HG03196 (cell line): ENCODE results near the gene ZNF385B.
"Not testable (repeated sequence)": the region's sequence is repeated elsewhere in the genome, so short reads cannot be mapped to it uniquely, and the experiment has no call there.

Experiments used
- ATAC-seq: cut with Tn5 transposase; IDR thresholded peaks from one replicate; pipeline ENCODE4 v1.9.1; 2021; ENCODE audit not compliant: unreplicated experiment

Gene ZNF385B

DNA sequence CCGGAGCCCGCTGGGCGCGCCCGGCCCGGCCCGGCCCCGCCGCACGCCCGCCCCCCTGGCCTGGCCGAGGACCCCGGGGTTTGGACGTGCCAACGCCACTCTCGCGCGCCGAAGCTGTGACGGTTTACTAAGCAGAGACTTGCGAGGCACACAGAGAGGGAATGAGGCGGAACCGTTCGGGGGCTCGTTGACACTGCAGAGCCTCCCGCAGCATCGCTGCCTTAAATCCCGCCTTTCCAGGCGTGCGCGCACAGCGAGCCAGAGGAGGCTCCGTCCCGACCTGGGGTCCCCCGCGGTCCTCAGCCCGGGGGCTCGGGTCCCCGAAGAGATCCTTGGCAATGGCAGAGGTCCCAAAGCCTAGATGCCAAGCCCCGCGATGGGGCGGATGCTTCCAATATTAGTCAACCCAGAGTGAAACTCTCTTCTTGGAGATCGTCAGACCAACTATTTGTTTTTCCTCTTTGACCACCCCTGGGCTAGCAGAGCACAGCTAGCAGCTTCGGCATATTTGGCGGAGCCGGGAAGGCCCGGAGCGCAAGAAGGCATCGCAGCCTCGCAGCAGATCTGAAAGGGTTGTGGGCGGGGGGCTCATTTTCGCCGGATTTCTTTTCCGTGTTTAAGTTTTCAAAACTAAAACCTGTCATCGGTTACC is at the start of gene ZNF385B:
Gene ZNF385B, minus strand, starts transcription at position 197 of the 652 bp plus-strand sequence.
- ATAC-seq, result peak; percentile 24

DNA sequence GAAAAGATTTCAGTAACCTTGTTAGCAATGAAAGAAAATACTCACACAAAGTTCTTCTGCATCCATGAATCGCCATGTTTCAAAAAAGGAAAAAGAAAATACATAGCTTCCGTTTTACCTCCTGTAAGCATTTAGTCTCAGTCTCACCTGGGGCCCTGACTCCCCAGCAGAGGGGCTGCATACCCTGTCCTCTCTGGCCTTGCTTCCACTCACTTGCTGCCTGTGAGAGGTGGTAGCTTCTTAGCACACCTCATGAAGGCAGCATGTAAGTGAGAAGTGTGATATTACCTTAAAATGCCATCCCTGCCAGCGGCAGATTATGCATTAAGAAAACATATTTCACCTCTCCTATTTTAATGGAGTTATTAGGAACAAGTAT is 49.3 kb upstream of the ZNF385B start:
- no peak for ATAC-seq

DNA sequence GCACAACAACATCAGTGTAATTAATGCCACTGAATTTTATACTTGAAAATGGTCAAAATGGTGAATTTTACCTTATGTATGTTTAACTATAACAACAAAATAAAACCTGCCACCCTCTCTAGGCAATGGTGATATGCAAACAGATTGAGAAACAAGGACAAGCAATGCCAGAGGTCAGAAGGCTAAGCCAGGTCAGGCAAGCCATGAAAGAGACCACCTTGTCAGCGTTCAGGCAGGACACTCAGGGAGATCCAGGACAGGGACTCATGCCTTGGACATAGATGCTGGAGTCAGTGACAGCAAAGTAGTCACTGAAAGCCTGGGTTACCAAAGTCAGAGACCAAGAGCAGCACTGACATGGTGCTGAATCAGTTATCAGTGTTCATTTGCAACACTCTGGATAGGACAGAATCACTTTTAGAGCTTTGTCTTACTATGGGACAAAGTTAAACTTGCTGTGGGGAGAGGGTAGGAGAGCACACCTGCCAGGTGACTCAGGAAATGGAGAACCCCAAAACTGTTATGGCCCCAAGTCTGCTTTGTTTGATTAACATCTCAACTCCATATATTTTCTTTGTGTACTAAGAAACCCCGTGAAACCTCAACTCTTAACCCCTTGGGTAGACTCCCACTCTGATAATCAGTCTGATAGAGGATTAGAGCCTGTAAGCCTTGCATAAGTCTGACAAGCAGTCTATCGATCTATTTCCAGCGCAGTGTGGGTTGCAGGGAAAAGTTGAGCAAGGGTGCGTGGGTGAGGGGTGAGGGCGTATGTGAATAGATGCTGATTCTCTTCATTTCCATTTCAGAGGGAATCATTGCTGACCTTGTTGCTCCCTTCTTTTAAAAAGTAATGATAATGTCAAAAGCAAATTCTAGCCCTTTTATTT is 48.7 kb upstream of the ZNF385B start:
- ATAC-seq, result no peak

DNA sequence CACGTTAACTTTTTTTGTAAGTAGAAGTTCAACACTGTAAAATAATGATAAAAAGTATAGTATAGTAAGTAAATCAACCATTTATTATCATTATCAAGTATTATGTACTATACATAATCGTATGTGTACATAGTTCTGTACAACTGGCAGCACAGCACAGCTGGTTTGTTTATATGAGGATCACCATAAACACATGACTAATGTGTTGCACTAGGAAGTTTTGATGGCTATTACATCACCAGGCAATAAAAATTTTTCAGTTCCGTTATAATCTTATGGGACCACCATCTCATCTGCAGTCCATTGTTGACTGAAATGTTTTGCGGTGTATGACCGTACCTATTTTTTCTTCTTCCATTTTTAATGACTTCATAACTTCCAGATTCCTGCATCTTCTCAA is 39.2 kb upstream of the ZNF385B start:
- no peak for ATAC-seq

DNA sequence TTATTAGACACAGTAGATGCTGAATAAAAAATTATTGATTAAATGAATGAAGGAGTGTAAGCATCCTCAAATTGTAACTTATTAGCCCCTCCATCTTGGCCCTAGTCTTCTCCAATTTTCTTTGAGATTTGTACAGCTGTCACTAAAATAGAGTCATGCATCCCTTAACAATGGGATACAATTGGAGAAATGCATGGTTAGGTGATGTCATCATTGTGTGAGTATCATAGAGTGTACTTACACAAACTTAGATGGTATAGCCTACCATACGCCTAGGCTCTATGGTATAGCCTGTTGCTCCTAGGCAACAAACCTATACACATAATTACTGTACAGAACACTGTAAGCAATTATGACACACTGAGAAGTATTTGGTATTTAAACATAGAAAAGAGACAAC is 38.3 kb upstream of the ZNF385B start:
- no peak for ATAC-seq

DNA sequence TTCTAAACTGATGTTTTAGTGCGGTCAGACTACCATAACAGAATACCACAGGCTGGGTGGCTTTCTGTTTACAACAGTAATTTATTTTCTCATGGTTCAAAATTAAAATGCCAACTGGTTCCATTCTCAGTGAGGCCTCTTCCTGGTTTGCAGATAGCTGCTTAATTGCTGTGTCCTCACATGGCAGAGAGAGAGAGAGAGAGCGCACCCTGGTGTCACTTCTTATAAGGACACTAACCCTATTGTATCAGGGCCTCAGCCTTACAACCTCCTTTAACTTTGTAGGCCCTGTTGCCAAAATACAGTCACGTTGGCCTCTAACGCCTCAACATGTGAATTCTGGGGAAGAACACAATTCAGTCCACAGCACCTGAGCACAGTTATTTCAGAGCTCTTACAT is 37.5 kb upstream of the ZNF385B start:
- no peak for ATAC-seq

DNA sequence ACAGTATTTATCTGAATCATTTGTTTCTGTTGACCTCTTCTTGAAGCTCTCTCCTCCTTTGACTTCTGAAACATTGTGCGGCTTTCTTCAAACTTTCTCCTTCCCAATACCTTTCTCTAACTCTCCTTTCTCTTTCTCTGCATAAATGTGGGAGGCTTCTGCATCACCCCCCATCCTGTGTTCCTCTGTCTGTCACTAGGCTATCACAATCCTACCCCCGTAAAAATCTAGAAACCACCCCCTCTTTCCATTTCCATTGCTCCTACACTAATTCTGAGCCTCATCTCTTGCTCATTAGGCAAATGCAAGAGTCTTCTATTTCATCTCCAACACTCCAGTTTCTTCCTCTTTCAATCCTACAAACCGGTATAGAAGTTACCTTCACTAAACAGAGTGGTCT is 32.2 kb upstream of the ZNF385B start:
- no peak for ATAC-seq

DNA sequence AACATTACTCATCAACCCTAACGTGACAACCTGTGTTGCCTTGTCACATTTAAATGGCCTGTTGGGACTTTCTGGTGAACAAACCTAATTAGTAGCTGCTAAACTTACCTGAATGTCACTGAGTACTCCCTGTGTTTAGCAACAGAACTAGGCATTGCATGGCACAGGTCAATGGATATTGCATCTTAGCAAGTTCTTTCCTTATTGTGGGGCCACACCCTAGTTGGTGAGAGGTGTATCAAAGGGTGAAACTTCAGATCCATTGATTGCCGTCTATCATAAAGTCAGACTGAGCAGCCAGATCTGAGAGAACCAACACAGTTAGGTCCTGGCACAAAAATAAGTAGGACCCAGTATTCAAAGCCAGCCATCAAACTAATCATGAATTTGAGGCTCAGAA is 29.8 kb upstream of the ZNF385B start:
- ATAC-seq, result no peak

DNA sequence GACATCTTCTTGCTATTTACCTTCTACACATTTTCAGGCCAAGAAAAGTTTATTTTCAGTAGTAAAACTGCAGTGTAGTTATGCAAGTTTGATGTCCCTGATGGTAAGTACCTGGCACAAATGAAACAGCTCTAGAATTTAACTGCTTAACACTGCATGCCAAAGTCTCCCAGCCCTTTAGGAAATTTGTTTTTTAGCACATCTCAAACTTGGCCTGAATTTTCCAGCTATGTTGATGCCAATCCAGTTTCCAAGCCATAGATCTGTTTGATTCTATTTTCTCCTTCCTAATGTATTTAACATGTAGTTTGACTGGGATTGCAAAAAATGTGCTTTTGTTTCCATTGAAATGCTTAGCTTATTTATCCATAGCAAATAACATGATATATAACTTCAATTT is 29.3 kb upstream of the ZNF385B start:
- no peak for ATAC-seq

DNA sequence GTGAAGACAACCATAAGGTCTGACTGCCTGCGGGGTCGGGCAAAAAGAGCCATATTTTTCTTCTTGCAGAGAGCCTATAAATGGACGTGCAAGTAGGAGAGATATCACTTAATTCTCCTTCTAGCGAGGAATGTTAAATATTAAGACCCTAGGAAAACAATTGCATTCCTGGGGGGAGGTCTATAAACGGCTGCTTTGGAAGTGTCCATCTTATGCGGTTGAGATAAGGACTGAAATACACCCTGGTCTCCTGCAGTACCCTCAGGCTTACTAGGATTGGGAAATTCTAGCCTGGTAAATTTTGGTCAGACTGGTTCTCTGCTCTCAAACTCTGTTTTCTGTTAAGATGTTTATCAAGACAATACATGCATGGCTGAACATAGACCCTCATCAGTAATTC is 27.2 kb upstream of the ZNF385B start:
- ATAC-seq, result not testable (repeated sequence)

DNA sequence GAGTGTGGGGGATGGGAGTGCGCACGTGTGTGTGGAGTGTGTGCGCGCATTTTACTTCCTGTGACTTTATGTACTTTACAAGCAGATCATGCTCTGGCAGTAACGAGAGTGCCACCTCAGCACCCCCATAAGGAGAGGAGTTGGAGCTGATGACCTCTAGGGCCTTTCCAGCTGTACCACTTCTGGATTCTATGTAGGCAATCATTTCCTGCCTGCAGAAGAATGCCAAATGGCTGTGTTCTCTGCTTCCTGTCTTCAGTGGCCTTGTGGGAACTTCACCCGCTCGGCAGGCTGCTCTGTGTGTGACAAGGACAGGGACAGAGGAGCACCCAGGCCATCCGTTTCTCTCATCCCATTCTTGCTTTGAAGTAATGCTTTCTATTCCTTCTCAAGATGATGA is 22.8 kb upstream of the ZNF385B start:
- no peak for ATAC-seq

DNA sequence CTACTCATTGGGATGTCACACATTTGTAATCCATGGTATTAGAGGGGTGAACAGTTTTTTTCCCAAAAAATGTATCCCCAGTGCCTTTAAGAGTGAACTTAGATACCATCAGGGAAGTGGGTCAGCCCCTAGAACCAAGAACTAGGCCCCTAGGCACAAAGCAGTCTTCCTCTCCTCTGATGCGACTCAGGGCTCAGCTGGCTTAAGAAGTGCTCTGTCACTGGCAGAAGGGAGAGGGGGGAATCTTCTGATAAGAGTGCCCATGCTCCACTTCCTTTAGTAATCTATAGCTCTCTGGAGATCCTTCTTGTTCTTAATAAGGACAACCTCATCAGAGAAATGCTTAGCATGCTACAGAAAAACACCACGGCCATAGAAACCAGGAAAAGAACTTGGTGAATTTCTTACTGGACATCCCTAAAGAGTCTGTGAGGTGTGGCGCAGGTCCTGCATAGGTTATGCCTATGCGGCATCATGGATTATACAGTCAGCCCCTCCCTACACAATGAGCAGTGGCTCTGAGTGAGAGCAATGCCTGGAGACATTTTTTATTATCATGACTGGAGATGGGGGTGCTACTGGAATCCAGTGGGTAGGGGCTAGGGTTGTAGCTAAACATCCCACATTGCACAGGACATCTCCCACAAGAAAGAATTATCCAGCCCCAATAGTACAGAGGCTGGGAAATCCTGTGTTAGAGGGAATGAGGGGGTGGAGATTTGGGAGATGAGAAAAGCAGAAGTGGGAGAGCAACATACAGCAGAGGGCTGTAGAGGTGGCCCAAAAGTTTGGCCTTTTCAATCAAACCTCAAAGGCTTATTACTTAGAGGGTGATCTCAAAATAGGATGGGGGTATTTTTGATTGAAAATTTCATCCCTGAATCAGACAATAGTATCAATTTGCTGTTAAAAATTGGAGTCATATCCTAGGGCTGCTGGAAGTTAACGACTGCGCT is 21.7 kb upstream of the ZNF385B start:
- ATAC-seq, result no peak

DNA sequence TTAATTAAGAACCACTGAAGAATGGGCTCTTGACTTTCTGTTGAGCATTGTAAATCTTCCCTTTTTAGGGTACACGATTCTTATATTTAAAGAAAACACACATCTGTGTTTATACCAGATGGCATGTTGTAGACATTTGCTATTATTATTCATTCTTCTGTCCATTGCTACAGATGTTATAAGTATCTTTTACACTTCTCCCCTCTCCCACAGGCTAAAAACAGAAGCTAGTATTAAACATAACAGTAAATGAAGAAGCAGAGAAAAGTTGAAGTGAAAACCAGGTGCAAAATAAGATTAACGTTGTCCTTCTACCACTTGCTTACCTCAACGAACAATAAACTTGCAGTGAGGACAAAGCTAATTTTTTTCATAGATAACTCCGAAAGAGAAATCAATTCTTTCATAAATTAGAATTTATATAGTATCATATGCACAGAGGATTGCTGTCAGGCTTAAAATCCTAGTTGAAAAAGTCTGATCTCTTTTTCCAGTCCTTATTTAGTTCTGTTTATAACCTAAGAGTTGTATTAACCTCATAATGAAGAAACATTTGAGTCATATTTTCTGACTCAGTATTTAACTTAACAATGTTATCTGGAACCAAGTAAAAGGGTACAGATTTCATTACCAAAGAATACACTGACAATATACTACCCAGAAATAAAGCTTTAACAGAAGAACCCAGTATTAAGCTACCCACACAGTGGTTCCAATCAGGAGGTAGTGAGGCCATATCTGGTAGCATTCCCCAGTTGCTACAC is 16.4 kb upstream of the ZNF385B start:
- ATAC-seq, result no peak

DNA sequence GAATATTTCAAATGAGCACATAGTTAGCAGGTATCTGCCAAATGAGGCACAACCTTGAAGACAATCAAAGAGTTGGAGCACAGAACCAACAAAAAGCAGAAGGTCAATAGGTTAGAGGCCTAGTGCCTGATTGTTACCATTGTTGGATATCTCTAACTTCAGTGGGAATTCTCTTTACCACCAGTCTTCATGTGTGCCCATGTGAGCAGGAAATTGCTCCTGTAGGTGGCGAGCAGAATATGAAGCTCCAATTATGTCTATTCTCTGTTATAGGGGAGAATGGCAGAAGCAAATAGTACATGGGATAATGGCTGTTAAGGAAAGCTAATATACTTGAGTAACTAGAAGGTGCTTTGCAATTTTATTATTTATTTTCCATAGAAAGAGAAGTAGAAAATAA is 14.9 kb upstream of the ZNF385B start:
- no peak for ATAC-seq

DNA sequence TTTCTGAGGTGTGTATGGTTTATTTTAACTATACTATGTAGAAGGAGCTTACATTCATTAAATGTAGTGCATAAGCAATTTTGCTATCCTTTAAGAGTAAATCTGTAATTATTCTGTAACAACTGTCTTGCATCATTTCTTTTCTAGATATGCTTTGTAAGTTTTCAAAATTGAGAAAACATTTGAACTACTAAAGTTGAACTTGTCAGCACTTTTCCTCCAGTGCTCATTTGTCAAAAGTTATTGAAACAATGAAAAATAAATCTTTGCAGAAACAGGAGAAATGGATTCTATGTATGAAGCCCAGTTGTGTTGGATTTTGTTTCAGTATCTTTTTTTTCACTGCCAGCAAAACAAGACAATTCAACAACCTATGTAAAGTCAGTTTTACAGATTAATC is 14.5 kb upstream of the ZNF385B start:
- no peak for ATAC-seq

DNA sequence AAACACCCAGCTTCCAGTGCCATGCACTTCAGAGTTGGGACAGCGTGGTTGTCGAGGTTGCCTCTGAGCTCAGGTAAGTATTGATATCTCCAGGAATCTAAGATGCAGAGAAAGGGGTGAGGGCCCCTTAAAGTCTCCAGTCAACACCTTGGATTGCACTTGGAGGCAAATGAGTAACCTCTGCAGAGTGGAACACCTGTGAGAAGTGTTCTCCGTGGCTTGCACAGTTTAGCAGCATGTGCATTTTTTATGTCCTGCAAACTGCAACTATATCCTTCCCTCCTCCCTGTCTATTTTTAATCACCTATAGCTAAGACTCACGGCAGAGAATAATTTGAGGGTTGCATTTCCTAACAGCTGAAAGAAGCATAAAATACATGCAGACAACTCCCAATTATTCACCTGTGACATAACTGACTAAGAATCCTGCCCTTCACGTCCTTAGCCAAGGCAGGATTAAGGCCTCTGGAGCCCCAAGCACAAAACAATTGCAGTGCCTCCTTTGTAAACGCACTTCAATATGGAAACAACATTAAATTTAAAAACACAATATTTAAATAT is 1.6 kb upstream of the ZNF385B start:
- ATAC-seq, result no peak

DNA sequence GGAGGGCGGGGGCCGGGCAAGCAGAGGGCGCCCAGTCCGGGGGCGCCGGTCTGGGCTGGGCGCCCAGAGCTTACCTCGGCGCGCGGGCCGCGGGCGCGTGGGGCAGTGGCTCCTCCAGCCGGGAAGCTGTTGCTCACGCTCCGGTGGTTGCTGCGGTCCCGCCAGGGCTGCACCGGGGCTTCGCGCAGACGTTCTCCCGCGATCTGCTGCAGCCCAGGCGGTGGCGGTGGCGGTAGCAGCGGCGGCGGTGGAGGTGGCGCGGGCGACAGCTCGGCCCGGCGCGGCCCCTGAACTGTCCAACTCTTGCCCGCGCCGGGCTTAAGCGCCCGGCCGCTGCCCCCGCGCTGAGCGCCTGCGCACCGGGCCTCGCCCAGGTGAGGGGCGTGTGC is 391 bp downstream of the ZNF385B start:
- ATAC-seq, result peak; percentile 43

DNA sequence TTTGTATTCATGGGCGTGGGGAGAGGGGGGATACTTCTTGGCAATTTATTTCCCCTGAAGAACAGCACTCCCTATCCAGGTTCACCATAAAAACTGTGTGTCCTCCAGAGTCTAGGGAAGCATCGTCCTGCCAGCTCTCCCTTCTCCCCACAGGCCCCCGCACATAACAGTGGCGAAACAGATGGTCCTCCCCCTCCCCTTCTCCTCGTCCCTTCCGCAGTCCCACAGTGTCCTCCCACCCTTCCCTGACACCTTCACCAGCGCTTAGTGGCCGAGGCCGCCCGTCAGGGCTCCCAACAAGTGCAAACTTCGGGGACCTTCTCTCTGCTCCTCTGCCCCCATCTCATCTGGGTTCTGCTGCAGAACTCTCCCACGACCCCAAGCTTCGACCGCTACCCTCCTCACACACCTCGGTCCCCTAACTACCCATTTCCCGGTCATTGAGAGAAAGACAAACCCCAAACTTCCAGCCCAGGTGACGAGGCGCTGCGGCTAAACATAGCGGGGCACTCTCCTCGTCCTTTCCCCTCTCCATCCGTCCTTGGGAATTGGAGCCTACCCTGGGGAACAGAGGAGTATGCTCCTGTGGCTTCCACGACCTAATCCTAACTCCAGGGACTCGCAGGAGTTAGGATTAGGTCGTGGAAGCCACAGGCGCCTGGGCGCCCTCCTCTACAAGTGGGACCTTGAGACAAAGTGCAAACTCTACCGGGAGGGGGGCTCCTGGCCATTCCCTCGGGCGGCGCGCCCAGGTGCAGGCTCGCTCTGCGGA is 971 bp downstream of the ZNF385B start:
- no peak for ATAC-seq

DNA sequence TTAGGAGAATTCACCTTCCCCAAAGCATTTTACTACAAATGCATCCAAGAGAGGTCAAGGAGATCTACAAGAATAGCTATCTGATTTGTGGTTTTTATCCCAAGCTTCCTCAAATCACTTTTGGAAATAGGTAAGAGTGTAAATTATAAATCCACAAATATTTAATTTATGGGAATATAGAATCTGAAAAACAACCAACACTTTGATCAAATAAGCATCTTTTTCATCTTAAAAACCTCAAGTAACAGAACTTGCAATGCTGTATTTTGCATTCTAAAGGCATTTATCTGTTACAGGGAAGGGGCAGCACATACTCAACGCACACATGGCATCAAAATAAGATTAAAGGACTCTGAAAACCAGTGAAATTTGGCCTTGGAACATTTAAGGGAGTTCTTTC is 1.9 kb downstream of the ZNF385B start:
- ATAC-seq, result no peak

DNA sequence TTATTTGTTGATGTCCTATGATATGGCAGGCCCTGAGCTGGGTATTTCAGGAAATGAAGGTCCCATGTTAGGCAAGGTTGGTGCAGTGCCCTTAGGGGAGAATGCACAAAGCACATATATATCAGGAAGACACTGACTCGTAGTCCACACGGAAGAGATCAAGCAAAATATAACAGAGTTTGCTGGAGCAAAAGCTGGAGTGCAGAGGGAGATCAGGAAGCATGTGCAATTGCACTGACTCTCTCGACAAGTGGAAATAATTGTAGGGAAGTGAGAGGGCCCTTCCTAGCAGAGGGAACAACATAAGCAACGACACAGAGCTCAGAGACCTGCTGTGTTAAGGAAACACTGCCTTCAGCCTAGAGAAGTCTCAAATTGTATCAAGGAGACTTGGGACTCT is 4.2 kb downstream of the ZNF385B start:
- no peak for ATAC-seq
